D721Med (cell line): Measurements from ENCODE around the gene FLNA.
A peak's percentile ranks its signal among the peaks of the same experiment; 100 is the strongest.

Experiments
- DNase-seq: peaks from one replicate; pipeline ENCODE4 v3.0.0; 2011; ENCODE audit warnings: low spot score; ENCODE audit not compliant: insufficient read length
- FAIRE-seq: peaks from 2 replicates; lab custom pipeline; 2011; peaks lifted over from hg19 to GRCh38; lab: Jason Lieb, UNC
- CTCF ChIP-seq: IDR thresholded peaks from 2 replicates; pipeline ENCODE4 v1.5.1; 2012; ENCODE audit warnings: mild to moderate bottlenecking, control low read depth; ENCODE audit not compliant: insufficient read depth; ENCODE audit errors: missing control alignments

FLNA gene

GRCh38 chrX:154313147-154313546 is 61.3 kb downstream of the FLNA start:
- TF ChIP-seq CTCF, result no peak
- DNase-seq (no peak), FAIRE-seq (no peak)

GRCh38 chrX:154312116-154312515 is 62.3 kb downstream of the FLNA start:
- FAIRE-seq (no peak), DNase-seq (no peak)
- TF ChIP-seq CTCF, result no peak

- FAIRE-seq (no peak), DNase-seq (no peak)
- no peak for TF ChIP-seq CTCF
Measured at GRCh38 chrX:154310616-154311536, 63.6 kb downstream of the FLNA start.

- no peak for DNase-seq
- no peak for FAIRE-seq
- no peak for TF ChIP-seq CTCF
Measured at GRCh38 chrX:154309041-154309775, 65.2 kb downstream of the FLNA start.

- peak; percentile 69 for FAIRE-seq
Measured at GRCh38 chrX:154308108-154308946, 66.1 kb downstream of the FLNA start.

GRCh38 chrX:154307202-154307601 is 67.2 kb downstream of the FLNA start:
- no peak for TF ChIP-seq CTCF
- FAIRE-seq, result no peak
- DNase-seq, result no peak

More at GRCh38 chrX:154308108-154308946, 66.1 kb downstream of the FLNA start:
- no peak for DNase-seq
- TF ChIP-seq CTCF, result peak; percentile 57
